HG02759 (cell line): Measurements from ENCODE around the gene CDC42EP2.

Experiments used
- ATAC-seq: cut with Tn5 transposase; IDR thresholded peaks from one replicate; pipeline ENCODE4 v1.9.1; 2021; ENCODE audit warnings: mild to moderate bottlenecking, moderate library complexity; ENCODE audit not compliant: unreplicated experiment

The CDC42EP2 gene

GRCh38 chr11:65297026-65297672, 17.5 kb upstream of the CDC42EP2 start:
- ATAC-seq = no peak

- ATAC-seq = no peak
Measured at GRCh38 chr11:65298131-65298535, 16.5 kb upstream of the CDC42EP2 start.

- ATAC-seq = no peak
Measured at GRCh38 chr11:65298655-65299179, 15.9 kb upstream of the CDC42EP2 start.

GRCh38 chr11:65300621-65301275, 13.9 kb upstream of the CDC42EP2 start:
- ATAC-seq = no peak

- no peak for ATAC-seq
Measured at GRCh38 chr11:65301491-65302329, 13.0 kb upstream of the CDC42EP2 start.

- no peak for ATAC-seq
Measured at GRCh38 chr11:65303555-65303954, 11.1 kb upstream of the CDC42EP2 start.

GRCh38 chr11:65304110-65304509, 10.6 kb upstream of the CDC42EP2 start:
- ATAC-seq = no peak

GRCh38 chr11:65304613-65305012, 10.1 kb upstream of the CDC42EP2 start:
- ATAC-seq = no peak

GRCh38 chr11:65305501-65306268, 9.0 kb upstream of the CDC42EP2 start:
- no peak for ATAC-seq

GRCh38 chr11:65307298-65308229, 7.1 kb upstream of the CDC42EP2 start:
- no peak for ATAC-seq

- ATAC-seq = no peak
Measured at GRCh38 chr11:65308281-65308891, 6.3 kb upstream of the CDC42EP2 start.

GRCh38 chr11:65309006-65309405, 5.7 kb upstream of the CDC42EP2 start:
- ATAC-seq = no peak

GRCh38 chr11:65310215-65310614, 4.5 kb upstream of the CDC42EP2 start:
- ATAC-seq = no peak

GRCh38 chr11:65310736-65311135, 3.9 kb upstream of the CDC42EP2 start:
- ATAC-seq = no peak

- no peak for ATAC-seq
Measured at GRCh38 chr11:65311170-65311678, 3.4 kb upstream of the CDC42EP2 start.

- ATAC-seq = peak; percentile 58
Measured at GRCh38 chr11:65315204-65315865, 669 bp downstream of the CDC42EP2 start.

- no peak for ATAC-seq
Measured at GRCh38 chr11:65315866-65316226, 1.2 kb downstream of the CDC42EP2 start.

GRCh38 chr11:65316227-65317024, 1.8 kb downstream of the CDC42EP2 start:
- ATAC-seq = no peak
